Small intestine (tissue), 7 donors: Measurements from ENCODE around the gene GNAZ. TPM values are rescaled to one million over a fixed set of nuclear protein-coding genes. Genes with fewer than 3 reads are reported as not detected.

Experiments used
- DNase-seq, 2 donors: peaks; one replicate each; pipeline versions ENCODE4 v3.0.0 to v3.0.0-alpha.2; 2013
- FAIRE-seq: peaks from 2 replicates; lab custom pipeline; 2012; peaks lifted over from hg19 to GRCh38; lab: Jason Lieb, UNC
- H3K27ac ChIP-seq, 3 donors: one replicate each; pipeline ENCODE4 v1.5.1; 2013; ENCODE audit warnings: low read length in 2 of 3, mild to moderate bottlenecking in 2 of 3, control low read depth in 1 of 3, inconsistent platforms in 1 of 3, low read depth in 1 of 3, moderate library complexity in 1 of 3
- H3K27me3 ChIP-seq, 3 donors: one replicate each; pipeline ENCODE4 v1.6.1; 2013; ENCODE audit warnings: low read length in 3 of 3, inconsistent platforms in 1 of 3; ENCODE audit not compliant: control insufficient read depth in 3 of 3, insufficient read depth in 3 of 3
- H3K36me3 ChIP-seq, 3 donors: one replicate each; pipeline ENCODE4 v1.6.1; 2013; ENCODE audit warnings: low read length in 3 of 3, inconsistent platforms in 1 of 3, low read depth in 1 of 3, mild to moderate bottlenecking in 1 of 3, moderate library complexity in 1 of 3; ENCODE audit not compliant: control insufficient read depth in 3 of 3, insufficient read depth in 2 of 3
- H3K4me1 ChIP-seq, 3 donors: one replicate each; pipeline ENCODE4 v1.6.1; 2013; ENCODE audit warnings: low read length in 2 of 3, inconsistent platforms in 1 of 3, low read depth in 1 of 3, mild to moderate bottlenecking in 1 of 3, moderate library complexity in 1 of 3; ENCODE audit not compliant: control insufficient read depth in 3 of 3, insufficient read depth in 2 of 3
- H3K4me3 ChIP-seq, 3 donors: one replicate each; pipeline ENCODE4 v1.5.1; 2013; ENCODE audit warnings: low read length in 3 of 3, control low read depth in 1 of 3, inconsistent platforms in 1 of 3, low read depth in 1 of 3, mild to moderate bottlenecking in 1 of 3, moderate library complexity in 1 of 3
- H3K9me3 ChIP-seq, 2 donors: one replicate each; pipeline ENCODE4 v1.6.1; 2013; ENCODE audit warnings: low read depth in 1 of 2, low read length in 1 of 2; ENCODE audit not compliant: control insufficient read depth in 2 of 2, insufficient read depth in 1 of 2
- WGBS, 3 donors: extraction: QIAGEN DNeasy Blood & Tissue Kit; methylation state at CpG; one replicate each; pipeline ENCODE4 v1.1.7; 2013; 5-methylcytosine and 5-hydroxymethylcytosine counted together
- polyA plus RNA-seq, 4 donors: library from polyadenylated mRNA; stranded (reverse) in 3 of 4; unstranded in 1 of 4; fragments of 200-250 nt in 3 of 4; fragments of 120-200 nt in 1 of 4; gene quantifications; one replicate each; pipeline versions ENCODE4 v1.2.1 to v1.2.3, GENCODE V29; 2013
- donor health status: healthy with polysubstance abuse.
- donor health status: control.
- donor health status: control.
- donor health status: Bipolar disorder and iron deficiency.
- donor health status: healthy.

GNAZ gene
- polyA plus RNA-seq, 4 donors: 0.55 to 3.6 (median 2.7) TPM

GRCh38 chr22:23122992-23123803, 52.9 kb downstream of the GNAZ start:
- Histone ChIP-seq H3K27ac (no peak overlapping the region), H3K27me3 (no peaks in the 10 kb centered on the region), H3K4me3 (no peak overlapping the region), H3K4me1 (peaks cover 0 to 2% (median 0%) of the 10 kb centered on the region in 3 donors), H3K9me3 (no peaks in the 10 kb centered on the region), H3K36me3 (no peaks in the 10 kb centered on the region)
- FAIRE-seq (no peak), DNase-seq (no peak)
- WGBS, 3 donors: 92 to 95% (median 94%) methylated on average over 26 of the region's 26 CpGs

- no peaks in the 10 kb centered on the region for H3K36me3 ChIP-seq
- WGBS, 3 donors: 78 to 86% (median 80%) methylated on average over 9 of the region's 9 CpGs
- DNase-seq: no peak
- no peak for FAIRE-seq
- H3K27ac ChIP-seq: no peak overlapping the region
- H3K9me3 ChIP-seq: no peaks in the 10 kb centered on the region
- H3K4me1 ChIP-seq: peaks cover 0 to 3% (median 0%) of the 10 kb centered on the region in 3 donors
- H3K4me3 ChIP-seq: no peak overlapping the region
- H3K27me3 ChIP-seq: no peaks in the 10 kb centered on the region
Observed at GRCh38 chr22:23123804-23124254, 53.5 kb downstream of the GNAZ start.

- no peaks in the 10 kb centered on the region for H3K36me3 ChIP-seq
- WGBS, 3 donors: 76 to 83% (median 77%) methylated on average over 19 of the region's 19 CpGs
- DNase-seq: no peak
- no peaks in the 10 kb centered on the region for H3K9me3 ChIP-seq
- no peak overlapping the region for H3K27ac ChIP-seq
- no peaks in the 10 kb centered on the region for H3K27me3 ChIP-seq
- FAIRE-seq: no peak
- H3K4me3 ChIP-seq: no peak overlapping the region
- peaks cover 0 to 3% (median 0%) of the 10 kb centered on the region in 3 donors for H3K4me1 ChIP-seq
Observed at GRCh38 chr22:23124611-23125511, 54.5 kb downstream of the GNAZ start.

GRCh38 chr22:23125512-23126103, 55.3 kb downstream of the GNAZ start:
- Histone ChIP-seq H3K27ac (no peak overlapping the region), H3K27me3 (no peaks in the 10 kb centered on the region), H3K9me3 (no peaks in the 10 kb centered on the region), H3K36me3 (no peaks in the 10 kb centered on the region), H3K4me1 (peaks cover 0 to 3% (median 0%) of the 10 kb centered on the region in 3 donors), H3K4me3 (no peak overlapping the region)
- no peak for DNase-seq
- FAIRE-seq: no peak
- WGBS, 3 donors: 84 to 92% (median 84%) methylated on average over 18 of the region's 18 CpGs

- no peaks in the 10 kb centered on the region for H3K36me3 ChIP-seq
- peaks cover 0 to 3% (median 0%) of the 10 kb centered on the region in 3 donors for H3K4me1 ChIP-seq
- no peak overlapping the region for H3K27ac ChIP-seq
- FAIRE-seq: no peak
- DNase-seq: no peak
- 80 to 84% (median 81%) methylated on average over 14 of the region's 14 CpGs for WGBS, 3 donors
- no peaks in the 10 kb centered on the region for H3K9me3 ChIP-seq
- H3K4me3 ChIP-seq: no peak overlapping the region
- H3K27me3 ChIP-seq: no peaks in the 10 kb centered on the region
Observed at GRCh38 chr22:23126165-23127054, 56.1 kb downstream of the GNAZ start.

- H3K4me3 ChIP-seq: no peak overlapping the region
- DNase-seq (no peak), FAIRE-seq (no peak)
- peaks cover 0 to 3% (median 0%) of the 10 kb centered on the region in 3 donors for H3K4me1 ChIP-seq
- no peaks in the 10 kb centered on the region for H3K27me3 ChIP-seq
- H3K27ac ChIP-seq: no peak overlapping the region
- WGBS, 3 donors: 83 to 88% (median 88%) methylated on average over 7 of the region's 7 CpGs
- no peaks in the 10 kb centered on the region for H3K9me3 ChIP-seq
- H3K36me3 ChIP-seq: no peaks in the 10 kb centered on the region
Observed at GRCh38 chr22:23127055-23127756, 56.9 kb downstream of the GNAZ start.

- no peaks in the 10 kb centered on the region for H3K27me3 ChIP-seq
- no peak for FAIRE-seq
- no peak overlapping the region for H3K4me3 ChIP-seq
- no peaks in the 10 kb centered on the region for H3K9me3 ChIP-seq
- no peak for DNase-seq
- H3K27ac ChIP-seq: no peak overlapping the region
- 59 to 71% (median 65%) methylated on average over 9 of the region's 9 CpGs for WGBS, 3 donors
- peaks cover 0 to 3% (median 0%) of the 10 kb centered on the region in 3 donors for H3K4me1 ChIP-seq
- H3K36me3 ChIP-seq: no peaks in the 10 kb centered on the region
Observed at GRCh38 chr22:23127788-23128187, 57.5 kb downstream of the GNAZ start.
